PC-9 (cell line): Measurements from ENCODE around the gene CISD3.

Experiments
- EZH2 ChIP-seq: fragments of 200-600 bp; sonication (generic); IDR thresholded peaks from 2 replicates; pipeline ENCODE4 v1.8.0; 2017; ENCODE audit warnings: antibody characterized with exemption, low read depth
- TF ChIP-seq, protein P1 (sequence below): fragments of 200-600 bp; sonication (generic); conservative IDR thresholded peaks from 2 replicates; pipeline ENCODE4 v1.6.1; 2017; ENCODE audit warnings: mixed run types, antibody characterized with exemption, mild to moderate bottlenecking, moderate library complexity

GRCh38 chr17:38746849-38747462 lies 16.8 kb downstream of the CISD3 start:
- no peak for TF ChIP-seq EZH2
- TF ChIP-seq, protein P1, sequence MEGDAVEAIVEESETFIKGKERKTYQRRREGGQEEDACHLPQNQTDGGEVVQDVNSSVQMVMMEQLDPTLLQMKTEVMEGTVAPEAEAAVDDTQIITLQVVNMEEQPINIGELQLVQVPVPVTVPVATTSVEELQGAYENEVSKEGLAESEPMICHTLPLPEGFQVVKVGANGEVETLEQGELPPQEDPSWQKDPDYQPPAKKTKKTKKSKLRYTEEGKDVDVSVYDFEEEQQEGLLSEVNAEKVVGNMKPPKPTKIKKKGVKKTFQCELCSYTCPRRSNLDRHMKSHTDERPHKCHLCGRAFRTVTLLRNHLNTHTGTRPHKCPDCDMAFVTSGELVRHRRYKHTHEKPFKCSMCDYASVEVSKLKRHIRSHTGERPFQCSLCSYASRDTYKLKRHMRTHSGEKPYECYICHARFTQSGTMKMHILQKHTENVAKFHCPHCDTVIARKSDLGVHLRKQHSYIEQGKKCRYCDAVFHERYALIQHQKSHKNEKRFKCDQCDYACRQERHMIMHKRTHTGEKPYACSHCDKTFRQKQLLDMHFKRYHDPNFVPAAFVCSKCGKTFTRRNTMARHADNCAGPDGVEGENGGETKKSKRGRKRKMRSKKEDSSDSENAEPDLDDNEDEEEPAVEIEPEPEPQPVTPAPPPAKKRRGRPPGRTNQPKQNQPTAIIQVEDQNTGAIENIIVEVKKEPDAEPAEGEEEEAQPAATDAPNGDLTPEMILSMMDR = no peak
